HepG2 (cell line): ENCODE data around the gene PCSK5. TPM values are rescaled to one million over a fixed set of nuclear protein-coding genes. Genes with fewer than 3 reads are reported as not detected.

Experiments
- ATAC-seq: fragments of 200-7000 bp; cut with Tn5 transposase; 3 replicates; pipeline ENCODE4 v1.9.1; 2020; ENCODE audit warnings: mild to moderate bottlenecking, moderate library complexity
- BruUV-seq: library from RNA; stranded (reverse); fragments of 400-500 nt; replicated peaks from 2 replicates; lab custom pipeline; 2021; lab: Mats Ljungman, UMichigan
- CTCF ChIA-PET: fragments of 300-600 bp; formaldehyde crosslinking; extraction: SDS; loops from one replicate; lab custom pipeline; 2021; ENCODE audit warnings: low total read pairs, inconsistent platforms, low intra/inter-chr PET ratio; lab: Yijun Ruan, JAX
- POLR2A ChIA-PET: fragments of 350-600 bp; sonication (Branson Sonifier 250); formaldehyde crosslinking; loops from one replicate; lab custom pipeline; 2020; ENCODE audit warnings: antibody characterized with exemption, inconsistent platforms; lab: Yijun Ruan, JAX
- DNase-seq: peaks from one replicate; pipeline ENCODE4 v3.0.0-alpha.2; 2015; ENCODE audit warnings: low spot score
- FAIRE-seq: peaks from 3 replicates; lab custom pipeline; 2011; peaks lifted over from hg19 to GRCh38; lab: Jason Lieb, UNC
- H2AFZ ChIP-seq: one replicate; pipeline ENCODE4 v1.6.1; 2011; ENCODE audit warnings: low read length, inconsistent platforms
- H3K27ac ChIP-seq: fragments of 300-600 bp; 3 replicates; pipeline ENCODE4 v1.8.0; 2011; ENCODE audit warnings: mixed run types, mild to moderate bottlenecking, mixed read lengths, low read length, inconsistent platforms; ENCODE audit not compliant: insufficient read depth; ENCODE audit errors: extremely low read length
- H3K27me3 ChIP-seq, 2 experiments: fragments of 200-600 bp in 1 of 2; 2 replicates in 1 of 2; 3 replicates in 1 of 2; pipeline versions ENCODE4 v1.6.0 to v1.8.0; 2011; ENCODE audit warnings: low read length in 2 of 2, mild to moderate bottlenecking in 2 of 2, moderate library complexity in 2 of 2, inconsistent platforms in 1 of 2; ENCODE audit not compliant: insufficient read depth in 2 of 2, control insufficient read depth in 1 of 2
- H3K36me3 ChIP-seq, 2 experiments: fragments of 200-600 bp in 1 of 2; replicated peaks in 1 of 2; 2 replicates in 1 of 2; 3 replicates in 1 of 2; pipeline versions ENCODE4 v1.5.1 to v1.8.0; 2011; ENCODE audit warnings: low read length in 2 of 2, inconsistent platforms in 1 of 2; ENCODE audit not compliant: insufficient read depth in 2 of 2, control insufficient read depth in 1 of 2
- H3K4me1 ChIP-seq: 2 replicates; pipeline ENCODE4 v1.5.1; 2012; ENCODE audit warnings: low read length, inconsistent platforms; ENCODE audit not compliant: insufficient read depth
- H3K4me2 ChIP-seq: 2 replicates; pipeline ENCODE4 v1.6.0; 2011; ENCODE audit warnings: low read depth, low read length, inconsistent platforms
- H3K4me3 ChIP-seq, 3 experiments: fragments of 200-600 bp in 1 of 3; sonication (generic), shearing (Covaris generic) in 1 of 3; replicated peaks in 1 of 3; 2 replicates each; pipeline ENCODE4 v1.5.1; 2011 to 2016; ENCODE audit warnings: low read length in 3 of 3, inconsistent platforms in 2 of 3, low read depth in 2 of 3, mild to moderate bottlenecking in 2 of 3, control low read depth in 1 of 3, mixed read lengths in 1 of 3; ENCODE audit not compliant: insufficient read depth in 1 of 3
- H3K79me2 ChIP-seq: one replicate; pipeline ENCODE4 v1.6.1; 2011; ENCODE audit warnings: low read length, inconsistent platforms; ENCODE audit not compliant: insufficient read depth
- H3K9ac ChIP-seq: 2 replicates; pipeline ENCODE4 v1.6.0; 2011; ENCODE audit warnings: mild to moderate bottlenecking, low read depth, low read length, inconsistent platforms; ENCODE audit not compliant: insufficient read depth
- H3K9me3 ChIP-seq: 2 replicates; pipeline ENCODE4 v1.5.1; 2012; ENCODE audit warnings: mild to moderate bottlenecking, low read length
- H4K20me1 ChIP-seq: 2 replicates; pipeline ENCODE4 v1.6.0; 2011; ENCODE audit warnings: inconsistent platforms, mild to moderate bottlenecking, low read length, moderate library complexity; ENCODE audit not compliant: insufficient read depth
- ATF6 ChIP-seq: sonication (generic); formaldehyde crosslinking; conservative IDR thresholded peaks from 2 replicates; pipeline ENCODE4 v1.4.0; 2020; ENCODE audit warnings: missing genetic modification reagents
- EED ChIP-seq: sonication (generic); formaldehyde crosslinking; IDR thresholded peaks from 2 replicates; pipeline ENCODE4 v1.5.0; 2020; ENCODE audit warnings: mild to moderate bottlenecking, missing genetic modification reagents
- FOXO1 ChIP-seq: sonication (generic); formaldehyde crosslinking; IDR thresholded peaks from 2 replicates; pipeline ENCODE4 v1.4.0; 2020; ENCODE audit warnings: missing genetic modification reagents
- HNF4A ChIP-seq: sonication (generic); formaldehyde crosslinking; IDR thresholded peaks from 2 replicates; pipeline ENCODE4 v1.4.0; 2020; ENCODE audit warnings: missing genetic modification reagents
- KAT7 ChIP-seq: IDR thresholded peaks from 2 replicates; pipeline ENCODE4 v1.6.1; 2018; ENCODE audit warnings: borderline replicate concordance, missing compliant biosample characterization
- MIER2 ChIP-seq: IDR thresholded peaks from 2 replicates; pipeline ENCODE4 v1.6.1; 2016; ENCODE audit warnings: missing biosample characterization, missing genetic modification reagents
- MTF1 ChIP-seq: sonication (generic); formaldehyde crosslinking; IDR thresholded peaks from 2 replicates; pipeline ENCODE4 v1.5.0; 2020; ENCODE audit warnings: missing genetic modification reagents
- ZNF350 ChIP-seq: sonication (generic); formaldehyde crosslinking; IDR thresholded peaks from 2 replicates; pipeline ENCODE4 v1.4.0; 2020; ENCODE audit warnings: mild to moderate bottlenecking, low read depth, missing genetic modification reagents, borderline replicate concordance
- ZNF740 ChIP-seq: sonication (generic); formaldehyde crosslinking; IDR thresholded peaks from 2 replicates; pipeline ENCODE4 v1.4.0; 2020; ENCODE audit warnings: missing genetic modification reagents
- WGBS: methylation state at CpG from one replicate; pipeline ENCODE4 v1.1.6; 2017; ENCODE audit warnings: low lambda C conversion rate; 5-methylcytosine and 5-hydroxymethylcytosine counted together
- in situ Hi-C: cut with HindIII; loops from 2 replicates; pipeline ENCODE4 v1.10.0; 2017; ENCODE audit warnings: low pct_unique_long_range_greater_than_20kb; ENCODE audit not compliant: extremely low pct_ligation_motif_present
- intact Hi-C: fragments of 100-400 bp; cut with micrococcal nuclease; formaldehyde crosslinking; loops from one replicate; pipeline ENCODE4 v1.10.0; 2022; ENCODE audit not compliant: unreplicated experiment
- polyA plus RNA-seq, 8 experiments: library from polyadenylated mRNA; depleted of rRNA in 3 of 8; stranded (reverse) in 7 of 8; unstranded in 1 of 8; fragments of >200 nt; fragmentation: Illumina TruSeq in 4 of 8; extraction: Trizol in 4 of 8; gene quantifications; 2 replicates each; pipeline versions ENCODE4 v1.2.1 to v1.2.3, GENCODE V29; 2011 to 2016; ENCODE audit warnings: low read depth in 4 of 8, missing spikeins in 1 of 8, mixed read lengths in 1 of 8; ENCODE audit not compliant: insufficient read depth in 1 of 8
- total RNA-seq, 5 experiments: library from RNA; depleted of rRNA; stranded (reverse); fragments of >200 nt; fragmentation: Illumina TruSeq; extraction: Trizol; gene quantifications; 2 replicates each; pipeline ENCODE4 v1.2.3, GENCODE V29; 2016; ENCODE audit warnings: low read depth in 1 of 5
- TF ChIP-seq, protein P1 (sequence below): sonication (generic); formaldehyde crosslinking; IDR thresholded peaks from 2 replicates; pipeline ENCODE4 v1.9.0; 2021; ENCODE audit warnings: missing genetic modification reagents, mild to moderate bottlenecking, borderline replicate concordance

PCSK5 gene
- total and polyA plus RNA-seq, 2 of the 13 experiments (the other 11 are each of a cell fraction or from before 2014, with no cell fraction given): 0.55 to 0.66 TPM

DNA sequence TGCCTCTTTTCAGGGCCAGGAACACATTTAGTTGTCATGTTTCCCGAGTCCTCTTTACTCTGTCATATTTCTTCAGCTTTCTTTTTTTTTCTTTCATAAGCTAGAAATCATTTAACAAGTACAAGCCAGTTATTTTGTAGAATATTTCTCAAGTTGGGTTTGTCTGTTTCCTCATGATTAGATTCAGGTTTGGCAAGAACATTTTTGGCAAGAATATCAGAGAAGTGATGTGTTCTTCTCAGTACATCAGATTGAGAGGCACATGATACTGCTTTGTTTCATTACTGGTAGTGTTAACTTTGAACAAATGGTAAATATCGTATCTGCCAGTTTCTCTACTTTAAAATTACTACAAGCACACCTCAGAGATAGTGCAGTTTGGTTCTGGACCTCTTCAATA lies 45.1 kb downstream of the PCSK5 start:
- Histone ChIP-seq H3K79me2 (no peaks in the 10 kb centered on the region), H3K4me1 (peaks cover 14% of the 10 kb centered on the region), H3K27ac (no peak overlapping the region), H4K20me1 (no peaks in the 10 kb centered on the region), H3K27me3 (no peaks in the 10 kb centered on the region), H3K36me3 (no peaks in the 10 kb centered on the region), H2AFZ (no peak overlapping the region)
- ChIA-PET CTCF (no interaction called here), POLR2A (no interaction called here)
- no TSS peak for BruUV-seq
- intact Hi-C loops: no loop called here
- TF ChIP-seq HNF4A: no peak
- TF ChIP-seq MTF1 (CRISPR knock-in tag): no peak
- no peak for TF ChIP-seq MIER2 (CRISPR knock-in tag)
- TF ChIP-seq ZNF350 (CRISPR knock-in tag): no peak
- TF ChIP-seq, all 625 proteins: peak for 0
- in situ Hi-C loops: no loop called here
- no peaks in the 10 kb centered on the region for H3K9me3 ChIP-seq
- H3K9ac ChIP-seq: no peak overlapping the region
- no peak overlapping the region for H3K4me2 ChIP-seq
- 30% methylated on average over 2 of the region's 2 CpGs for WGBS
- FAIRE-seq (peak; percentile 4), ATAC-seq (no peak), DNase-seq (no peak)
- H3K4me3 ChIP-seq: no peak overlapping the region

GRCh38 chr9:75937521-75938258 lies 47.2 kb downstream of the PCSK5 start:
- ChIA-PET POLR2A (no interaction called here), CTCF (no interaction called here)
- Histone ChIP-seq H3K79me2 (no peaks in the 10 kb centered on the region), H3K36me3 (no peaks in the 10 kb centered on the region), H3K9ac (no peak overlapping the region), H3K27me3 (no peaks in the 10 kb centered on the region), H4K20me1 (no peaks in the 10 kb centered on the region), H3K9me3 (no peaks in the 10 kb centered on the region), H2AFZ (no peak overlapping the region), H3K4me1 (no peaks in the 10 kb centered on the region), H3K4me3 (no peak overlapping the region), H3K27ac (no peak overlapping the region), H3K4me2 (no peak overlapping the region)
- WGBS: 52% methylated on average over 7 of the region's 7 CpGs
- in situ Hi-C loops (no loop called here), intact Hi-C loops (no loop called here)
- BruUV-seq: no TSS peak
- FAIRE-seq (no peak), ATAC-seq (no peak), DNase-seq (no peak)
- TF ChIP-seq ZNF740 (no peak), FOXO1 (CRISPR knock-in tag) (no peak), EED (CRISPR knock-in tag) (no peak), KAT7 (CRISPR knock-in tag) (no peak), ATF6 (CRISPR knock-in tag) (no peak)
- TF ChIP-seq, protein P1, sequence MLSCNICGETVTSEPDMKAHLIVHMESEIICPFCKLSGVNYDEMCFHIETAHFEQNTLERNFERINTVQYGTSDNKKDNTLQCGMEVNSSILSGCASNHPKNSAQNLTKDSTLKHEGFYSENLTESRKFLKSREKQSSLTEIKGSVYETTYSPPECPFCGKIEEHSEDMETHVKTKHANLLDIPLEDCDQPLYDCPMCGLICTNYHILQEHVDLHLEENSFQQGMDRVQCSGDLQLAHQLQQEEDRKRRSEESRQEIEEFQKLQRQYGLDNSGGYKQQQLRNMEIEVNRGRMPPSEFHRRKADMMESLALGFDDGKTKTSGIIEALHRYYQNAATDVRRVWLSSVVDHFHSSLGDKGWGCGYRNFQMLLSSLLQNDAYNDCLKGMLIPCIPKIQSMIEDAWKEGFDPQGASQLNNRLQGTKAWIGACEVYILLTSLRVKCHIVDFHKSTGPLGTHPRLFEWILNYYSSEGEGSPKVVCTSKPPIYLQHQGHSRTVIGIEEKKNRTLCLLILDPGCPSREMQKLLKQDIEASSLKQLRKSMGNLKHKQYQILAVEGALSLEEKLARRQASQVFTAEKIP: no peak
